ENCODE data around the gene C14orf119. TPM values are rescaled to one million over a fixed set of nuclear protein-coding genes. Genes with fewer than 3 reads are reported as not detected.

The C14orf119 gene
- total RNA-seq, 2 donors from 2014 or later: 10.5 to 11.6 TPM

DNA sequence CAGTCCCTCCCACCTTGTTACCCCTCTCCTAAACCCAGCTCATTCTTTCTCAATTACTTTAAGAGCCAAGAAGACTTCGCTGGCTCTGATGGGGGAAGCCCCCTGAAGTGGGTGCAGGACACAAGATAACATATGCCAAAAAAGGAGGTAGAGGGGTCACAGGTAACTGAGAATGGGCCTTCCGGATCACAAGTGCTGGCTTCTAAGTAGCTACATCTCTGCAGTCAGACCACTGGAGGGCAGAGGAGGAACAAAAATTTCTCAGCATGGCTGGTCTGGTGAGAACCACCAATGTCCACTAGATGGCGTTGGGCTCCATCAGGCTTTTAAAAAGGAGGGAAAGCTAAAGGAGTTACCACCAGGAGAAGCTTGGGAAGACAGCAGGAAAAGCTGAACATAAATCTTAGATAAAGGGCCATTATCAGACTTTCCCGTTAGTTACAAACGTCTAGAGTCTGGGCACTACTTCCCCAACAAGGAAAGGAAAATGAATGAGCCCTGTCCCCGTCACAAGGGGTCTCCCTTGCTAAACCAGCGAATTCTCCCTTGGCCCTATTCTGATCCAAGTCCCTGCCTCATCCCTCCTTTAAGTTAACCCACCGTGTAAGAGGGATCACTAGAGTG is 26.4 kb upstream of the C14orf119 start:
- ATAC-seq: peak; percentile 81
- H3K27ac Mint-ChIP-seq: peak overlapping the region; percentile 32
- H3K36me3 Mint-ChIP-seq (ENCODE audit: low read depth): peaks cover 3% of the 10 kb centered on the region
- DNase-seq: peak; percentile 28 to 66 (median 54)
- H3K9me3 ChIP-seq (ENCODE audit: control insufficient read depth, low read length, poor library complexity, severe bottlenecking): no peaks in the 10 kb centered on the region
- H3K4me3 Mint-ChIP-seq: peak overlapping the region; percentile 12
- peaks cover 30% of the 10 kb centered on the region for H3K4me1 Mint-ChIP-seq
- H3K27me3 Mint-ChIP-seq: no peaks in the 10 kb centered on the region

DNA sequence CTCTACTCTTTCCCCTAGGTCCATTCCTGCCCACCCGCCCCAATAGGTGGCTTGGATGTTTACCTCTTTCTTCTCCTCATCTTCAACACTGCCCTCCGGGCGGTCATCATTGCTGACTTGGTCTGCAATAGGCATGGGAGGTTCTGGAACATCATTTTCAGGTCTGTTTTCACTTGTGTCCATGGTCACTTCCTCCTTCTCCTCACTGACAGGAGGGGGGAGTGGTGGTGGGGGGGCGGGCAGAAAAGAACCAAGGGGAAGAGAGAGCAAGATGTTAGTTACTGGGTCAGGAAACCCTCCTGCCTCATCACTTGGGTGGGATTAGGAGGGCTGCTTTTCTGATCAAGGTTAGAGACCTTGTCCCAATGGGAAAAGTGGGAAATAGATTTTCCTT is 25.9 kb upstream of the C14orf119 start:
- no peaks in the 10 kb centered on the region for H3K27me3 Mint-ChIP-seq
- H3K9me3 ChIP-seq (ENCODE audit: control insufficient read depth, low read length, poor library complexity, severe bottlenecking): no peaks in the 10 kb centered on the region
- no peak overlapping the region for H3K4me3 Mint-ChIP-seq
- H3K4me1 Mint-ChIP-seq: peaks cover 30% of the 10 kb centered on the region
- no peak for DNase-seq
- H3K27ac Mint-ChIP-seq: peak overlapping the region; percentile 32
- peaks cover 3% of the 10 kb centered on the region for H3K36me3 Mint-ChIP-seq (ENCODE audit: low read depth)
- ATAC-seq: no peak

GRCh38 chr14:23070262-23071129 is 24.8 kb upstream of the C14orf119 start:
- Mint-ChIP-seq H3K27me3 (no peaks in the 10 kb centered on the region), H3K4me3 (peak overlapping the region; percentile 93), H3K4me1 (peaks cover 30% of the 10 kb centered on the region), H3K36me3 (ENCODE audit: low read depth) (peaks cover 3% of the 10 kb centered on the region), H3K27ac (peak overlapping the region; percentile 95)
- ATAC-seq: no peak
- H3K9me3 ChIP-seq (ENCODE audit: control insufficient read depth, low read length, poor library complexity, severe bottlenecking): no peaks in the 10 kb centered on the region
- no peak for DNase-seq

DNA sequence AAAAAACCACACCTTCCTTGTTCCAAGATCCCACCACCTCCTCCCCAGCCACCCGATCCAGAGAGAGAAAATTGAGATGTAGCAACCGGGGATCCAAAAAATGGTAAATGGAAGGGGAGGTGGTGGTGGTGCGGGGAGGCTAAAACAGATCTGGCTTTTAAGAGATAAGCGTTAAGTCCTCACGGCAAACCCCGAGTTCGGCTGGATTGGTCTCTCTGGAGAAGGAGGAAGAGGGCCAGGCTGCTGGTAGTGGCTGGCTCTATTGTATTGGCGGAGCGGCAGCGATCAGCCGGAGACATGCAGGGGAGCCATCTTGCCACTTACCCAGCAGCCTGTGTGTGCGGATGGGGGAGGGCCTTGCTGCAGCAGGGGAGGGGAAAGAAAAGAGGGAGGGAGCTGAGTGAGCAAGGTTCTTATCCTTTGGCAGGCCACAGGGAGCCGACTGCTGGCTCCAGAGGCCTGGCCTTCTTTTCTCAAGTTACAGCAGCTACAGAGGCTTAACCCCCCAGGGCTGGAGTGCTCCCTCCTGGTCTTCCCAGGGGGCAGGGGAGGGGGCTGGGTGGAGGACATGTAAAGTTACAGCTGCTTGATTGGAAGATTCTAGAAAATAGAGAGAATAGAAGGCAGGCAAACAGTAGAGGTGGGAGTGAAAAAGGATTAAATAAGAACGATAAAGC is 23.9 kb upstream of the C14orf119 start:
- ATAC-seq: peak; percentile 92
- H3K27me3 Mint-ChIP-seq: no peaks in the 10 kb centered on the region
- DNase-seq: peak; percentile 59 to 68 (median 66)
- no peaks in the 10 kb centered on the region for H3K9me3 ChIP-seq (ENCODE audit: control insufficient read depth, low read length, poor library complexity, severe bottlenecking)
- peak overlapping the region; percentile 95 for H3K27ac Mint-ChIP-seq
- H3K4me3 Mint-ChIP-seq: peak overlapping the region; percentile 93
- peaks cover 24% of the 10 kb centered on the region for H3K4me1 Mint-ChIP-seq
- H3K36me3 Mint-ChIP-seq (ENCODE audit: low read depth): no peaks in the 10 kb centered on the region

GRCh38 chr14:23071921-23072539 is 23.3 kb upstream of the C14orf119 start:
- peak overlapping the region; percentile 93 for H3K4me3 Mint-ChIP-seq
- ATAC-seq (no peak), DNase-seq (no peak)
- H3K36me3 Mint-ChIP-seq (ENCODE audit: low read depth): no peaks in the 10 kb centered on the region
- H3K27me3 Mint-ChIP-seq: no peaks in the 10 kb centered on the region
- H3K4me1 Mint-ChIP-seq: peaks cover 24% of the 10 kb centered on the region
- peak overlapping the region; percentile 95 for H3K27ac Mint-ChIP-seq
- no peaks in the 10 kb centered on the region for H3K9me3 ChIP-seq (ENCODE audit: control insufficient read depth, low read length, poor library complexity, severe bottlenecking)

- Mint-ChIP-seq H3K36me3 (ENCODE audit: low read depth) (no peaks in the 10 kb centered on the region), H3K27ac (peak overlapping the region; percentile 41), H3K4me1 (peaks cover 23% of the 10 kb centered on the region), H3K4me3 (no peak overlapping the region), H3K27me3 (no peaks in the 10 kb centered on the region)
- DNase-seq (no peak), ATAC-seq (no peak)
- no peaks in the 10 kb centered on the region for H3K9me3 ChIP-seq (ENCODE audit: control insufficient read depth, low read length, poor library complexity, severe bottlenecking)
Observed at GRCh38 chr14:23074906-23075305, 20.4 kb upstream of the C14orf119 start.

DNA sequence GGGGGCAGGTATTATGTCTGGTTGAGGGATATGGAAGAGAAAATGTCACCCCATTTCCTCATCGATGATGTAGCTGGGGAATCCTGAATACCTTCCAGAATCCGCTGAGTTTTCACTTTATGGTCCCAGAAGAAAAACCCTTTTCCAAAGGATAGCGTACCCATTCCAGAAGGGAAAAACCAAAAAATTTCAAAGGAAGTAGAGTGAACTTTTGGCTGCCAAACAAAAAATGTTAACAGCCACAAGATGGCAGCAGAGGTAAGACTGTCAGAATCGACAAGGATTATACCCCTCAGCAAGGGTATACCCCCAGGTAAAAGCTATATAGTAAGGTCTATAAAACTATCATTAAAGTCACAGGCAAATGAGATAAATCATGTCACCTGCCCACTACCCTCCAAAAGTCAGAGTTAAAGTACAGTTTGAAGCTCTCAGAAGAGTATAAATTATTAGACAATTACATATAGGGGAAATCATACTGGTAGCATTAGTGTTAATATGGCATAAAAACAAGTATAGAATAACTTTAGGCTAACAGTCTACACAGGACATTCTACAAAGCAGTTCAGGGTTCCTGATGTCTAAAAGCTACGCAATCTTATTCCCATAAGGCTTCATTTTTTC is 18.4 kb upstream of the C14orf119 start:
- Mint-ChIP-seq H3K27me3 (no peaks in the 10 kb centered on the region), H3K36me3 (ENCODE audit: low read depth) (peaks cover 5% of the 10 kb centered on the region), H3K4me3 (no peak overlapping the region), H3K27ac (peak overlapping the region; percentile 41), H3K4me1 (peaks cover 13% of the 10 kb centered on the region)
- DNase-seq (no peak), ATAC-seq (peak; percentile 68)
- no peaks in the 10 kb centered on the region for H3K9me3 ChIP-seq (ENCODE audit: control insufficient read depth, low read length, poor library complexity, severe bottlenecking)

DNA sequence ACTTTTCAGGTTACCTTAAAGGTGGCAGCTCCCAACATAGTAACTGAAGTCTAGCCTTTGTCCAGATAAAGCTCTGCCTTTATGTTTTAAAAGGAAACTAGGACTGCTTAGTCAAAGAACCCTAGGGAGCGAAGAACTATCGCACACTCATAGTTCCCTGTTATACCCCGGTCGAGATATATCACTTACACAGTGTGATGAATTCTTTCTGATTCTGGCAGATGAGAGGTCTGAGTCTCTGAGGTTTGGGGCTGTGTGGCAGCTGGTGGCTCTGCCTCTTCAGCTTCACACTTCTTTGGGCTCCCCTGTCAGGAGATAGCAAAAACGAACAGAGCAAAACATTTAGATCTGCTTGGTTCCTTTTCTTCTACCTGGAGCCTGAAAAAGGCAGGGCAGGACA is 17.3 kb upstream of the C14orf119 start:
- DNase-seq: no peak
- H3K4me1 Mint-ChIP-seq: peaks cover 9% of the 10 kb centered on the region
- peaks cover 5% of the 10 kb centered on the region for H3K36me3 Mint-ChIP-seq (ENCODE audit: low read depth)
- ATAC-seq: no peak
- H3K27ac Mint-ChIP-seq: no peak overlapping the region
- H3K4me3 Mint-ChIP-seq: no peak overlapping the region
- no peaks in the 10 kb centered on the region for H3K27me3 Mint-ChIP-seq
- no peaks in the 10 kb centered on the region for H3K9me3 ChIP-seq (ENCODE audit: control insufficient read depth, low read length, poor library complexity, severe bottlenecking)

- H3K36me3 Mint-ChIP-seq (ENCODE audit: low read depth): peaks cover 5% of the 10 kb centered on the region
- H3K27ac Mint-ChIP-seq: no peak overlapping the region
- ATAC-seq: no peak
Observed at GRCh38 chr14:23078692-23079116, 16.6 kb upstream of the C14orf119 start.

GRCh38 chr14:23079716-23080115 is 15.6 kb upstream of the C14orf119 start:
- DNase-seq: no peak

More at GRCh38 chr14:23078692-23079116, 16.6 kb upstream of the C14orf119 start:
- H3K9me3 ChIP-seq (ENCODE audit: control insufficient read depth, low read length, poor library complexity, severe bottlenecking): no peaks in the 10 kb centered on the region
- no peak overlapping the region for H3K4me3 Mint-ChIP-seq
- H3K4me1 Mint-ChIP-seq: peaks cover 9% of the 10 kb centered on the region
- H3K27me3 Mint-ChIP-seq: no peaks in the 10 kb centered on the region
- no peak for DNase-seq

DNA sequence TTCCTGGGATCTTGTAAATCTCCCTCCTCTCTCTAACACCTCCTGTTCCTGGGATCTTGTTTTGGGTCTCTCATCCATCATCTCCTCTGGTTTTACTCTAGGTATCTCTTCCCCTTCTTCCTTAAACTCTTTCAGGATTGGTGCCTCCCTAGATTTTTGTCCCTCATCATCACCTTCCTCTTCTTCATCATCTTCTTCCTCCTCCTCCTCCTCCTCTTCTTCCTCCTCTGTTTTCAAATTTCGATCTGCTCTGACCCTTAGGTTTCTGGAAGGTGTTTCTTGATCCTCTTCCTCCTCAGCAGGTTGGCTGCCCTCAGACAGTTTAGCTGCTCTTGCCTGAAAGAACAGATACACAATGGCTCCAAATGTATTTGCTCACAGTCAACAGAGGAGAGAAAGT is 14.8 kb upstream of the C14orf119 start:
- peak overlapping the region; percentile 87 for H3K27ac Mint-ChIP-seq
- H3K36me3 Mint-ChIP-seq (ENCODE audit: low read depth): peaks cover 7% of the 10 kb centered on the region
- ATAC-seq: no peak

More at GRCh38 chr14:23079716-23080115, 15.6 kb upstream of the C14orf119 start:
- peak overlapping the region; percentile 87 for H3K27ac Mint-ChIP-seq
- no peaks in the 10 kb centered on the region for H3K9me3 ChIP-seq (ENCODE audit: control insufficient read depth, low read length, poor library complexity, severe bottlenecking)
- H3K27me3 Mint-ChIP-seq: no peaks in the 10 kb centered on the region
- H3K36me3 Mint-ChIP-seq (ENCODE audit: low read depth): peaks cover 6% of the 10 kb centered on the region
- no peak overlapping the region for H3K4me3 Mint-ChIP-seq
- H3K4me1 Mint-ChIP-seq: peaks cover 9% of the 10 kb centered on the region
- ATAC-seq: no peak

GRCh38 chr14:23085458-23085857 is 9.8 kb upstream of the C14orf119 start:
- Mint-ChIP-seq H3K27ac (no peak overlapping the region), H3K4me3 (no peak overlapping the region), H3K36me3 (ENCODE audit: low read depth) (peaks cover 11% of the 10 kb centered on the region), H3K4me1 (peaks cover 22% of the 10 kb centered on the region), H3K27me3 (no peaks in the 10 kb centered on the region)
- DNase-seq (no peak), ATAC-seq (no peak)
- H3K9me3 ChIP-seq (ENCODE audit: control insufficient read depth, low read length, poor library complexity, severe bottlenecking): no peaks in the 10 kb centered on the region

More for the DNA sequence above, 14.8 kb upstream of the C14orf119 start:
- Mint-ChIP-seq H3K4me3 (no peak overlapping the region), H3K4me1 (peaks cover 9% of the 10 kb centered on the region), H3K27me3 (no peaks in the 10 kb centered on the region)
- no peak for DNase-seq
- no peaks in the 10 kb centered on the region for H3K9me3 ChIP-seq (ENCODE audit: control insufficient read depth, low read length, poor library complexity, severe bottlenecking)
